Measurements from ENCODE around the gene TUBA4B.

Gene TUBA4B

GRCh38 chr2:219281588-219281987, 28.5 kb downstream of the TUBA4B start:
- no peak for ATAC-seq
- TF ChIP-seq PATZ1 (CRISPR knock-in tag; IDR thresholded peaks at IDR 0.05; ENCODE audit: borderline replicate concordance) (no peak), ZNF70 (CRISPR knock-in tag; IDR thresholded peaks at IDR 0.05) (no peak), ZNF8 (CRISPR knock-in tag; IDR thresholded peaks at IDR 0.05) (no peak), BACH2 (CRISPR knock-in tag; IDR thresholded peaks at IDR 0.05; ENCODE audit: borderline replicate concordance) (no peak), ARNTL (CRISPR knock-in tag; IDR thresholded peaks at IDR 0.05; ENCODE audit: borderline replicate concordance, low read depth) (no peak), TOX (CRISPR knock-in tag; IDR thresholded peaks at IDR 0.05; ENCODE audit: borderline replicate concordance) (no peak), ZC3H10 (CRISPR knock-in tag; IDR thresholded peaks at IDR 0.05) (no peak), POU6F1 (CRISPR knock-in tag; IDR thresholded peaks at IDR 0.05; ENCODE audit: borderline replicate concordance, low read depth) (no peak), TSHZ2 (CRISPR knock-in tag; IDR thresholded peaks at IDR 0.05) (no peak), CSDC2 (CRISPR knock-in tag; IDR thresholded peaks at IDR 0.05) (no peak), ESRRG (CRISPR knock-in tag; IDR thresholded peaks at IDR 0.05) (no peak), SNAI2 (CRISPR knock-in tag; IDR thresholded peaks at IDR 0.05) (no peak)

GRCh38 chr2:219282375-219282774, 29.3 kb downstream of the TUBA4B start:
- ATAC-seq, result no peak
- no peak for TF ChIP-seq CSDC2 (CRISPR knock-in tag; IDR thresholded peaks at IDR 0.05)
- TF ChIP-seq ZC3H10 (CRISPR knock-in tag; IDR thresholded peaks at IDR 0.05), result no peak
- no peak for TF ChIP-seq ZNF8 (CRISPR knock-in tag; IDR thresholded peaks at IDR 0.05)
- TF ChIP-seq SNAI2 (CRISPR knock-in tag; IDR thresholded peaks at IDR 0.05), result no peak
- TF ChIP-seq TOX (CRISPR knock-in tag; IDR thresholded peaks at IDR 0.05; ENCODE audit: borderline replicate concordance), result no peak
- TF ChIP-seq PATZ1 (CRISPR knock-in tag; IDR thresholded peaks at IDR 0.05; ENCODE audit: borderline replicate concordance), result no peak
- TF ChIP-seq ZNF70 (CRISPR knock-in tag; IDR thresholded peaks at IDR 0.05), result no peak
- no peak for TF ChIP-seq OSR1 (CRISPR knock-in tag; IDR thresholded peaks at IDR 0.05)
- TF ChIP-seq TSHZ2 (CRISPR knock-in tag; IDR thresholded peaks at IDR 0.05), result no peak
- no peak for TF ChIP-seq CSRNP3 (CRISPR knock-in tag; IDR thresholded peaks at IDR 0.05)
- no peak for TF ChIP-seq RARB (CRISPR knock-in tag; IDR thresholded peaks at IDR 0.05)
